Mesenchymal stem cell (in vitro differentiated cells and primary cell): ENCODE results near the gene SLC6A18.

Experiments used
- DNase-seq: peaks from one replicate; pipeline ENCODE4 v3.0.0-alpha.2; 2013
- H2AFZ ChIP-seq: one replicate; pipeline ENCODE4 v1.6.1; 2013; ENCODE audit warnings: low read depth, mild to moderate bottlenecking, control low read depth, inconsistent platforms, low read length, moderate library complexity
- H2AK5ac ChIP-seq: 2 replicates; pipeline ENCODE4 v1.6.1; 2013; ENCODE audit warnings: low read length, moderate library complexity, mild to moderate bottlenecking, inconsistent platforms; ENCODE audit not compliant: severe bottlenecking
- H2BK120ac ChIP-seq: one replicate; pipeline ENCODE4 v1.6.1; 2013; ENCODE audit warnings: low read depth, mild to moderate bottlenecking, inconsistent platforms, low read length, moderate library complexity
- H2BK12ac ChIP-seq, 2 experiments: one replicate each; pipeline ENCODE4 v1.6.1; 2013; ENCODE audit warnings: inconsistent platforms in 2 of 2, low read length in 2 of 2, mild to moderate bottlenecking in 2 of 2, moderate library complexity in 2 of 2, control low read depth in 1 of 2
- H2BK15ac ChIP-seq: one replicate; pipeline ENCODE4 v1.6.1; 2013; ENCODE audit warnings: mild to moderate bottlenecking, low read depth, inconsistent platforms; ENCODE audit not compliant: poor library complexity, severe bottlenecking
- H2BK5ac ChIP-seq: 2 replicates; pipeline ENCODE4 v1.6.1; 2013; ENCODE audit warnings: low read depth, mild to moderate bottlenecking, low read length, control low read depth, inconsistent platforms; ENCODE audit not compliant: poor library complexity, severe bottlenecking
- H3K14ac ChIP-seq, 2 experiments: one replicate each; pipeline ENCODE4 v1.6.1; 2013; ENCODE audit warnings: inconsistent platforms in 2 of 2, low read length in 2 of 2, control low read depth in 1 of 2, mild to moderate bottlenecking in 1 of 2, moderate library complexity in 1 of 2
- H3K18ac ChIP-seq, 2 experiments: one replicate each; pipeline ENCODE4 v1.6.1; 2013; ENCODE audit warnings: inconsistent platforms in 2 of 2, low read length in 2 of 2, control low read depth in 1 of 2, low read depth in 1 of 2, mild to moderate bottlenecking in 1 of 2
- H3K23ac ChIP-seq, 2 experiments: one replicate each; pipeline ENCODE4 v1.6.1; 2013; ENCODE audit warnings: inconsistent platforms in 2 of 2, low read length in 2 of 2, mild to moderate bottlenecking in 2 of 2, moderate library complexity in 2 of 2, control low read depth in 1 of 2
- H3K27ac ChIP-seq: 2 replicates; pipeline ENCODE4 v1.5.1; 2013; ENCODE audit warnings: mild to moderate bottlenecking, moderate library complexity, low read length, control low read depth, inconsistent platforms; ENCODE audit not compliant: poor library complexity, severe bottlenecking
- H3K27me3 ChIP-seq, 2 experiments: 2 replicates each; pipeline versions ENCODE4 v1.6.1 to v1.7.0; 2013; ENCODE audit warnings: low read length in 2 of 2, mild to moderate bottlenecking in 2 of 2, moderate library complexity in 2 of 2, control low read depth in 1 of 2, inconsistent platforms in 1 of 2; ENCODE audit not compliant: control insufficient read depth in 1 of 2, insufficient read depth in 1 of 2
- H3K36me3 ChIP-seq, 2 experiments: 2 replicates each; pipeline versions ENCODE4 v1.6.1 to v1.7.0; 2013; ENCODE audit warnings: low read length in 2 of 2, control low read depth in 1 of 2, inconsistent platforms in 1 of 2, low read depth in 1 of 2, mild to moderate bottlenecking in 1 of 2; ENCODE audit not compliant: insufficient read depth in 2 of 2, control insufficient read depth in 1 of 2
- H3K4ac ChIP-seq, 2 experiments: one replicate each; pipeline ENCODE4 v1.6.1; 2013; ENCODE audit warnings: inconsistent platforms in 2 of 2, low read length in 2 of 2, mild to moderate bottlenecking in 2 of 2, moderate library complexity in 2 of 2, control low read depth in 1 of 2, low read depth in 1 of 2
- H3K4me1 ChIP-seq: 2 replicates; pipeline ENCODE4 v1.6.1; 2013; ENCODE audit warnings: low read depth, low read length, control low read depth; ENCODE audit not compliant: control insufficient read depth, insufficient read depth
- H3K4me2 ChIP-seq: 2 replicates; pipeline ENCODE4 v1.6.1; 2013; ENCODE audit warnings: low read length, mild to moderate bottlenecking, inconsistent platforms; ENCODE audit not compliant: poor library complexity, severe bottlenecking
- H3K4me3 ChIP-seq, 2 experiments: 2 replicates each; pipeline versions ENCODE4 v1.5.1 to v1.7.0; 2013; ENCODE audit warnings: low read length in 2 of 2, mild to moderate bottlenecking in 2 of 2, control low read depth in 1 of 2, low read depth in 1 of 2; ENCODE audit not compliant: insufficient read depth in 1 of 2
- H3K79me1 ChIP-seq: replicated peaks from 2 replicates; pipeline ENCODE4 v1.6.1; 2013; ENCODE audit warnings: mild to moderate bottlenecking, control low read depth, low read length, inconsistent platforms; ENCODE audit not compliant: poor library complexity, severe bottlenecking
- H3K9ac ChIP-seq: 2 replicates; pipeline ENCODE4 v1.7.0; 2013; ENCODE audit warnings: mild to moderate bottlenecking, low read length, moderate library complexity
- H3K9me3 ChIP-seq: 2 replicates; pipeline ENCODE4 v1.7.0; 2013; ENCODE audit warnings: mild to moderate bottlenecking, low read length; ENCODE audit not compliant: control insufficient read depth
- H4K8ac ChIP-seq: one replicate; pipeline ENCODE4 v1.6.1; 2013; ENCODE audit warnings: inconsistent platforms, mild to moderate bottlenecking, low read length, moderate library complexity
- H4K91ac ChIP-seq: one replicate; pipeline ENCODE4 v1.6.1; 2013; ENCODE audit warnings: mild to moderate bottlenecking, low read length, inconsistent platforms
- whole genome bisulfite sequencing: methylation state at CpG from one replicate; pipeline ENCODE4 v1.1.7; 2013; ENCODE audit warnings: mixed read lengths; 5-methylcytosine and 5-hydroxymethylcytosine counted together

Gene SLC6A18

DNA sequence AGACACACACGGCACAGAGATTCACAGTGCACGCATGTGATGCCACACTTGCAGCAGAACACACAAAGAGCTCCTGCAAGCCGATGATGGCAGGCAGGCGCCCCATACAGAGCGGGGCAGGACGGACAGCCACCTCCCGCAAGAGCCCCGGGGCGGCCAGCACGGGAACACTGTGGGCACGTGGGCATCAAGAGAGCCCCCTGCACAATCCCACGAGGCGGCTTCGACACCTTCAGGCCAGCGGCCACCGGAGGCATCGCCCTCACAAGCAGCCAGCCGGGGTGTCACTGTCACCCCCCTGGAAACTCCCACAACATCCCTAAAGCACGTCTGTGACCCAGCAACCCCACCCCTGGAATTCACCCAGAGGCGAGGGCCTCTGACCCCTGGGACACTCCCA is 51.7 kb downstream of the SLC6A18 start:
- no peak overlapping the region for H3K4me3 ChIP-seq
- H3K79me1 ChIP-seq: no peaks in the 10 kb centered on the region
- H2BK5ac ChIP-seq: no peak overlapping the region
- H3K27ac ChIP-seq: no peak overlapping the region
- DNase-seq: no peak
- H2AK5ac ChIP-seq: no peak overlapping the region
- no peak overlapping the region for H2BK12ac ChIP-seq
- H3K23ac ChIP-seq: no peak overlapping the region
- H3K27me3 ChIP-seq: no peaks in the 10 kb centered on the region
- no peak overlapping the region for H4K8ac ChIP-seq
- no peak overlapping the region for H4K91ac ChIP-seq
- peaks cover 4% of the 10 kb centered on the region for H3K9me3 ChIP-seq
- H3K14ac ChIP-seq: no peak overlapping the region
- no peak overlapping the region for H3K4me2 ChIP-seq
- no peaks in the 10 kb centered on the region for H3K36me3 ChIP-seq
- no peak overlapping the region for H3K18ac ChIP-seq
- H3K9ac ChIP-seq: no peak overlapping the region
- H2BK120ac ChIP-seq: no peak overlapping the region
- H2AFZ ChIP-seq: no peak overlapping the region
- no peaks in the 10 kb centered on the region for H3K4me1 ChIP-seq
- H3K4ac ChIP-seq: no peak overlapping the region
- WGBS: 86% methylated on average over 20 of the region's 20 CpGs
- no peak overlapping the region for H2BK15ac ChIP-seq

GRCh38 chr5:1277331-1277730 is 52.1 kb downstream of the SLC6A18 start:
- Histone ChIP-seq H3K4me1 (no peaks in the 10 kb centered on the region), H3K23ac (no peak overlapping the region), H2BK120ac (no peak overlapping the region), H3K14ac (no peak overlapping the region), H3K4me3 (no peak overlapping the region), H2BK15ac (no peak overlapping the region), H2AK5ac (no peak overlapping the region), H3K18ac (no peak overlapping the region), H3K9me3 (peaks cover 4% of the 10 kb centered on the region), H3K36me3 (no peaks in the 10 kb centered on the region), H3K27me3 (no peaks in the 10 kb centered on the region), H3K27ac (no peak overlapping the region), H2BK12ac (no peak overlapping the region), H3K79me1 (no peaks in the 10 kb centered on the region), H3K4ac (no peak overlapping the region), H2BK5ac (no peak overlapping the region), H3K9ac (no peak overlapping the region), H2AFZ (no peak overlapping the region), H4K91ac (no peak overlapping the region), H3K4me2 (no peak overlapping the region), H4K8ac (no peak overlapping the region)
- no peak for DNase-seq
- WGBS: 92% methylated on average over 20 of the region's 21 CpGs

GRCh38 chr5:1277781-1278180 is 52.6 kb downstream of the SLC6A18 start:
- H2BK12ac ChIP-seq: no peak overlapping the region
- H2AK5ac ChIP-seq: no peak overlapping the region
- H3K4me3 ChIP-seq: no peak overlapping the region
- H4K8ac ChIP-seq: no peak overlapping the region
- H3K9ac ChIP-seq: no peak overlapping the region
- no peaks in the 10 kb centered on the region for H3K79me1 ChIP-seq
- no peak overlapping the region for H3K18ac ChIP-seq
- H4K91ac ChIP-seq: no peak overlapping the region
- no peak overlapping the region for H3K23ac ChIP-seq
- H2BK120ac ChIP-seq: no peak overlapping the region
- no peak overlapping the region for H2BK5ac ChIP-seq
- no peak overlapping the region for H2AFZ ChIP-seq
- no peaks in the 10 kb centered on the region for H3K36me3 ChIP-seq
- WGBS: 82% methylated on average over 10 of the region's 10 CpGs
- no peaks in the 10 kb centered on the region for H3K4me1 ChIP-seq
- no peak overlapping the region for H2BK15ac ChIP-seq
- no peak overlapping the region for H3K4ac ChIP-seq
- H3K27me3 ChIP-seq: no peaks in the 10 kb centered on the region
- no peak overlapping the region for H3K14ac ChIP-seq
- peaks cover 4% of the 10 kb centered on the region for H3K9me3 ChIP-seq
- H3K27ac ChIP-seq: no peak overlapping the region
- H3K4me2 ChIP-seq: no peak overlapping the region
- DNase-seq: no peak

DNA sequence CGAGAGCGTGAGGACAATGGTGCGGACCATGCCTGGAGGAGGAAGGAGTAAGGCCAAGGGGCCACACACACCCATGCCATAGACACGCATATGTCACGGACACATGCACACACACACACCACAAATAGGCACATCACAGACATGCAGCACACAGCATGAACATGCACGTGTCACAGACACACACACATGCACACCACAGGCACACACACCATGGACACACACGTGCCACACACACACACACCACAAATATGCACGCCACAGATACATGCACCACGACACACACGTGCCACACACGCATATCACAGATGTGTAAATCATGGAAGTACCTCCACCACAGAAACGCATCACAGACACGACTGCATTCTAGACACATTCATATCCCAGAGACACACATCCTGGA is 53.0 kb downstream of the SLC6A18 start:
- no peak overlapping the region for H2BK12ac ChIP-seq
- no peak overlapping the region for H3K23ac ChIP-seq
- WGBS: 93% methylated on average over 13 of the region's 13 CpGs
- peaks cover 4% of the 10 kb centered on the region for H3K9me3 ChIP-seq
- H3K4me1 ChIP-seq: no peaks in the 10 kb centered on the region
- H2AFZ ChIP-seq: no peak overlapping the region
- H3K79me1 ChIP-seq: no peaks in the 10 kb centered on the region
- no peak overlapping the region for H4K8ac ChIP-seq
- H2BK120ac ChIP-seq: no peak overlapping the region
- peak overlapping the region; percentile 5 for H4K91ac ChIP-seq
- no peak overlapping the region for H3K4me2 ChIP-seq
- no peak overlapping the region for H3K4ac ChIP-seq
- no peak for DNase-seq
- no peaks in the 10 kb centered on the region for H3K36me3 ChIP-seq
- no peaks in the 10 kb centered on the region for H3K27me3 ChIP-seq
- H3K9ac ChIP-seq: no peak overlapping the region
- no peak overlapping the region for H2BK5ac ChIP-seq
- H3K4me3 ChIP-seq: no peak overlapping the region
- H2BK15ac ChIP-seq: no peak overlapping the region
- H3K18ac ChIP-seq: no peak overlapping the region
- H3K27ac ChIP-seq: no peak overlapping the region
- no peak overlapping the region for H2AK5ac ChIP-seq
- H3K14ac ChIP-seq: no peak overlapping the region
